Measurements from ENCODE around the gene RPH3AL.

DNA sequence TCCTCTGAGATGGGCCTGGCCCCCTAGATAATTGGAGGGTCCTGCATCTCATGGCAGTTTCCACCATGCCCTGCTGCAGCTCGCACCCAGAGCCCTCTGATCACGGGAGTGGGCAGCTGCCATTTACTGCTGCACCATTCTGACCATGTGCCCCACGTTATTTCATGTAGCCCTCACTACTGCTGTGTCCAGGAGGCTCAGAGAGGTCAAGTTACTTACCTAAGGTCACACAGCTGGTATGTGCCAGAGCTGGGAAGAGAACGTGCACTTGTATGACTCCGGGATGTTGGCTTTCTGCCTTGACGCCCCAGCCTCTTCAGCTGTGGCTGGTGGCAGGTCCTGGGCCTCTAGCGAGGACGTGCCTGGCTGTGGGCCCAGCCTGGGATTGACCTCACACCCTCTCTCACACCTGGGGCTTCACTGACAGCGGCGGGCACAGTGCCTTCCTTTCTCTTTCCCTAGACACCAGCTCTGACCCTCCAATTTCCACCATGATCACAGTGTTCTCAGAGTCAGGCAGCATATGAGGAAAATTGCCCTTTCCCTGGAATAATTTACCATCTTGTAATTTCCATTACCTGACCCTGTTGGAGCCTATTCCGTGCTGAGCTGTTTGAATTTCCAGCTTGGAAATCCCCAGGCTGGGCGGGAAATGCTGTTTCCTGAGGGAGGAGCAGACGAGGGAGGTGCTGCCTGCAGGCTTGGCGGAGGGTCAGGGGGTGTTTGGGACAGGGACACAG is 152.6 kb downstream of the RPH3AL start:
- no peak for TF ChIP-seq POLR2A (IDR thresholded peaks at IDR 0.05)
- TF ChIP-seq, protein P1, sequence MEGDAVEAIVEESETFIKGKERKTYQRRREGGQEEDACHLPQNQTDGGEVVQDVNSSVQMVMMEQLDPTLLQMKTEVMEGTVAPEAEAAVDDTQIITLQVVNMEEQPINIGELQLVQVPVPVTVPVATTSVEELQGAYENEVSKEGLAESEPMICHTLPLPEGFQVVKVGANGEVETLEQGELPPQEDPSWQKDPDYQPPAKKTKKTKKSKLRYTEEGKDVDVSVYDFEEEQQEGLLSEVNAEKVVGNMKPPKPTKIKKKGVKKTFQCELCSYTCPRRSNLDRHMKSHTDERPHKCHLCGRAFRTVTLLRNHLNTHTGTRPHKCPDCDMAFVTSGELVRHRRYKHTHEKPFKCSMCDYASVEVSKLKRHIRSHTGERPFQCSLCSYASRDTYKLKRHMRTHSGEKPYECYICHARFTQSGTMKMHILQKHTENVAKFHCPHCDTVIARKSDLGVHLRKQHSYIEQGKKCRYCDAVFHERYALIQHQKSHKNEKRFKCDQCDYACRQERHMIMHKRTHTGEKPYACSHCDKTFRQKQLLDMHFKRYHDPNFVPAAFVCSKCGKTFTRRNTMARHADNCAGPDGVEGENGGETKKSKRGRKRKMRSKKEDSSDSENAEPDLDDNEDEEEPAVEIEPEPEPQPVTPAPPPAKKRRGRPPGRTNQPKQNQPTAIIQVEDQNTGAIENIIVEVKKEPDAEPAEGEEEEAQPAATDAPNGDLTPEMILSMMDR (IDR thresholded peaks at IDR 0.05 in 4 of 5, conservative IDR thresholded peaks at IDR 0.05 in 1 of 5): no peak

All from gastrocnemius medialis (tissue), 4 donors.